GM10248 (cell line): ENCODE data around the gene TBC1D20.

ENCODE experiments used
- CTCF ChIA-PET: fragments of 300-600 bp; sonication (Branson Sonifier 250); formaldehyde crosslinking; extraction: SDS; loops from one replicate; lab custom pipeline; 2021; ENCODE audit warnings: antibody characterized with exemption; lab: Yijun Ruan, JAX
- POLR2A ChIA-PET: fragments of 350-650 bp; sonication (Branson Sonifier 250); formaldehyde crosslinking; extraction: SDS; loops from one replicate; lab custom pipeline; 2020; ENCODE audit warnings: antibody characterized with exemption; lab: Yijun Ruan, JAX
- DNase-seq: peaks from one replicate; pipeline ENCODE4 v3.0.0; 2012; ENCODE audit errors: extremely low spot score
- CTCF ChIP-seq: IDR thresholded peaks from 2 replicates; pipeline ENCODE4 v1.5.1; 2012; ENCODE audit warnings: mild to moderate bottlenecking, low read depth; ENCODE audit errors: extremely low read depth, missing control alignments, control extremely low read depth

The TBC1D20 gene

DNA sequence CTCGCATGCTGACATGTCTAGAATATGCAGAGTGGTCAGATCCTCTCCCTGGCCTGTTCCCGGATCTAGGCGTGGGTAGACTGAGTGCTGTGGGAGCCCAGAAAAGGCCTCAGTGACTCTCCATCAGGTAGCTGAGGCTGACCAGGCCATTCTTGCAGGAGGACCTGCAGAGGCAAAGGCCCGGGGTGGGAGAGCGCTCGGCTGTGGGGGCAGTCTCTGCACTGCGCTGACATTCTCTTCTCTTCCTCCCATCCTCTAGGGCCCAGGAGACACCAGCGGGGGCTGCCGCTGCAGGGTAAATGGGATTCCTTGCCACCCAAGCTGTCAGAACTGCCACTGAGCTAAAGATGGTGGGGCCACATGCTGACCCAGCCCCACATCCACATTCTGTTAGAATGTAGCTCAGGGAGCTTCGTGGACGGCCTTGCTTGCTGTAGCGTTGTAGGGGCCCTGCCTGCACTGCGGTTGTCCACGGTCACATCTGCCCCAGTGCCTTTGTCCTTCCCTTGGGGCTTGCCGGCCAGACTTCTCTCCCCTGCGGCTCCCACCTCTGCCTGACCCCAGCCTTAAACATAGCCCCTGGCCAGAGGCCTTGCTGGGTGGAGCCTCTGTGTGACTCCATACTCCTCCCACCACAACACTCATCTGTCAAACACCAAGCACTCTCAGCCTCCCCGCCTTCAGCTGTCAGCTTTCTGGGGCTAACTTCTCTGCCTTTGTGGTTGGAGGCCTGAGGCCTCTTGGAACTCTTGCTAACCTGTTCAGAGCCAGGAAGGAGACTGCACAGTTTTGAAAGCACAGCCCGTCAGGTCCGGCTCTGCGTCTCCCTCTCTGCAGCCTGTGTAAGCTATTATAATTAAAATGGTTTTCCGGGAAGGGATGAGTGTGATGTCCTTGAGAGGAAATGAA lies 32.0 kb downstream of the TBC1D20 start:
- DNase-seq, result peak; percentile 10
- no peak for TF ChIP-seq CTCF
- ChIA-PET CTCF (interaction anchor here (1.0 to 3.2 kb wide), 3 partner anchors 8 to 75 kb away, joined by 3 to 15 read pairs (median 9); no protein-coding TSS in a partner anchor), POLR2A (no interaction called here)

DNA sequence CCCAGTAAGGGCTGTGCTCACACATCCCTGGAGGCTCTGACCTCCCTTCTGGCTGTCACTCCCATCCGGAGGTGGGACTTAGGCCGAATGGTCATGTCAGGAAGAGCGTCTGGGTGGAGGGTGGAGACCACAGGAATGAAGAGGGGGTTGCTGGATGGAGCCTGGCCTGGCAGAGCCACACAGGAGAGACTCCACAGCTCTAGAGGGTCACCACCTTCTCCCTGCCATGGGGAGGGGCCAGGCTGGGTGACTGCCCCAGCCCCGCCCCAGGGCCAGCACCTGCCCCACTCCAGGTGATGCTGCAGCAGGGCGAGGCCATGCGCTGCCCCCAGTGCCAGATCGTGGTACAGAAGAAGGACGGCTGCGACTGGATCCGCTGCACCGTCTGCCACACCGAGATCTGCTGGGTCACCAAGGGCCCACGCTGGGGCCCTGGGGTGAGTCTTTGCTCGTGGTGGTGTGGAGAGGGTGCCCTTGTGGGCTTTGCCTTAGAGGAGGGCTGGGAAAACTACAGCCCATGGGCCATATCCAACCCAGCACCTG lies 33.6 kb downstream of the TBC1D20 start:
- TF ChIP-seq CTCF, result no peak
- POLR2A ChIA-PET, result no interaction called here
- DNase-seq, result peak; percentile 15
- CTCF ChIA-PET, result no interaction called here

GRCh38 chr20:427849-428657 lies 34.3 kb downstream of the TBC1D20 start:
- ChIA-PET CTCF (interaction anchor here (0.9 to 1.6 kb wide), 3 partner anchors 8 to 97 kb away, joined by 3 read pairs; no protein-coding TSS in a partner anchor), POLR2A (no interaction called here)
- DNase-seq, result no peak
- no peak for TF ChIP-seq CTCF

DNA sequence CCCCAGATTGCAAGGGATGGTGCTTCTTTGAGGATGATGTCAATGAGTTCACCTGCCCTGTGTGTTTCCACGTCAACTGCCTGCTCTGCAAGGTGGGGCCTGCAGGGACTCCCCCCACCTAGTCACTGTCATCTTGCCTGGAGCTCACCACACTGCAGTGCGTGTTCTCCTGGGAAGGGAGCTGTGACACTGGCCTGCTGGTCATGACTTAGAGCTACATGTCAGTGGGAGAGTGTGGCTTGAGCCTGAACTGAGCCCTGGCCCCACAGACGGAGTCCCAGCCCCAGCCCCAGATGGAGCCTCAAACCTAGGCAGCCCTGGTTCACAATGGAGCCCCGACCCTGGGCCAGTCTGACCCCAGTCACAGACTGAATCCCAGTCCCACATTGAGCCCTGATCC lies 34.9 kb downstream of the TBC1D20 start:
- ChIA-PET POLR2A (no interaction called here), CTCF (interaction anchor here (0.9 to 1.6 kb wide), 3 partner anchors 9 to 97 kb away, joined by 3 read pairs; no protein-coding TSS in a partner anchor)
- DNase-seq, result no peak
- no peak for TF ChIP-seq CTCF

GRCh38 chr20:426566-426965 lies 35.8 kb downstream of the TBC1D20 start:
- TF ChIP-seq CTCF, result no peak
- POLR2A ChIA-PET, result no interaction called here
- no peak for DNase-seq
- CTCF ChIA-PET, result interaction anchor here (1.6 to 1.8 kb wide), 2 partner anchors 10 to 23 kb away, joined by 3 to 4 read pairs; no protein-coding TSS in a partner anchor

DNA sequence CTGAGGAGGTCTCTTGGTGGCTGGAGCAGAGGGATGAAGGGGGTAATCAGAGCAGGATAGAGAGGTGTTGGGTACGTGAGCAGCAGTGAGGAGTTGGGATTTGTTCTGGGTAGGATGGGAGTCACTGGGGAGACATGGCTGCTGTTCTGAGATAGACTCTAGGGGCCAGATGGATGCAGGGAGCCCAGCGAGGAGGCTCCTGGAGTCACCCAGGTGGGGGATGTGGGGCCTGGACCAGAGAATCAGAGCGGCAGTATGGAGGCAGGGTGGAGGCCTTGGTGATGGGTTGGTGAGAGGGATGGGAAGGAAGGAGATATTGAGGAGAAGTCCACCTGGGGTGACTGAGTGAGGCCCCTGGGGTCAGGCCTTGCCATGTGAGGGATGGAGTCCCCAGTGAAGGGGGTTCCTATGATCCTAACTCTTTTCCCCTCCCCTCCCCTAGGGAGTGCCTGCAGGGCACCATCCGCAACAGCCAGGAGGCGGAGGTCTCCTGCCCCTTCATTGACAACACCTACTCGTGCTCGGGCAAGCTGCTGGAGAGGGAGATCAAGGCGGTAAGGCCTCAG lies 40.6 kb downstream of the TBC1D20 start:
- no peak for TF ChIP-seq CTCF
- ChIA-PET CTCF (interaction anchor here (2.0 kb wide), 1 partner anchor 67 kb away, joined by 6 read pairs; no protein-coding TSS in a partner anchor), POLR2A (no interaction called here)
- DNase-seq, result no peak
